H1 (cell line): ENCODE results near the gene KCNE1. TPM values are rescaled to one million over a fixed set of nuclear protein-coding genes. Genes with fewer than 3 reads are reported as not detected.

ENCODE experiments used
- CTCF ChIA-PET: fragments of 300-600 bp; sonication (Branson Sonifier 250); formaldehyde crosslinking; loops from one replicate; lab custom pipeline; 2021; ENCODE audit not compliant: partially characterized antibody; lab: Charles Lee
- POLR2A ChIA-PET: fragments of 300-600 bp; sonication (Branson Sonifier 250); formaldehyde crosslinking; loops from one replicate; lab custom pipeline; 2021; ENCODE audit warnings: inconsistent platforms; ENCODE audit not compliant: partially characterized antibody; lab: Charles Lee
- DNase-seq, 2 experiments: peaks; one replicate each; pipeline versions ENCODE4 v3.0.0 to v3.0.0-alpha.2; 2010 to 2022; ENCODE audit warnings: low spot score in 2 of 2, low read depth in 1 of 2, mixed read lengths in 1 of 2
- FAIRE-seq: peaks from 2 replicates; lab custom pipeline; 2011; peaks lifted over from hg19 to GRCh38; lab: Jason Lieb, UNC
- H2AFZ ChIP-seq: 2 replicates; pipeline ENCODE4 v1.8.1; 2012; ENCODE audit warnings: low read length, inconsistent platforms
- H2AK5ac ChIP-seq: 2 replicates; pipeline ENCODE4 v1.6.1; 2013; ENCODE audit warnings: low read depth, low read length
- H2BK120ac ChIP-seq: replicated peaks from 2 replicates; pipeline ENCODE3; 2013; ENCODE audit warnings: low read depth, low read length, inconsistent platforms
- H2BK12ac ChIP-seq: 2 replicates; pipeline ENCODE4 v1.6.1; 2013; ENCODE audit warnings: low read depth, low read length
- H2BK15ac ChIP-seq: 2 replicates; pipeline ENCODE4 v1.6.1; 2013; ENCODE audit warnings: low read length
- H2BK20ac ChIP-seq: 2 replicates; pipeline ENCODE4 v1.6.1; 2013; ENCODE audit warnings: low read length
- H2BK5ac ChIP-seq: 2 replicates; pipeline ENCODE4 v1.6.1; 2013; ENCODE audit warnings: low read depth, low read length
- H3K14ac ChIP-seq: 2 replicates; pipeline ENCODE4 v1.6.1; 2013; ENCODE audit warnings: inconsistent platforms; ENCODE audit not compliant: insufficient read length
- H3K18ac ChIP-seq: 2 replicates; pipeline ENCODE4 v1.6.1; 2013; ENCODE audit warnings: low read length; ENCODE audit errors: extremely low read depth
- H3K23ac ChIP-seq: 2 replicates; pipeline ENCODE4 v1.6.1; 2013; ENCODE audit warnings: inconsistent platforms; ENCODE audit not compliant: insufficient read length
- H3K23me2 ChIP-seq: 2 replicates; pipeline ENCODE4 v1.6.1; 2013; ENCODE audit warnings: low read depth, low read length
- H3K27ac ChIP-seq: 2 replicates; pipeline ENCODE4 v1.6.1; 2011; ENCODE audit warnings: low read depth, low read length, inconsistent platforms
- H3K27me3 ChIP-seq, 4 experiments: replicated peaks in 1 of 4; 1 replicate in 1 of 4; 2 replicates in 3 of 4; pipeline versions ENCODE4 v1.6.1 to v1.8.1; 2011 to 2013; ENCODE audit warnings: low read length in 3 of 4, mild to moderate bottlenecking in 3 of 4, inconsistent platforms in 2 of 4, mixed read lengths in 2 of 4, moderate library complexity in 1 of 4; ENCODE audit not compliant: control insufficient read depth in 3 of 4, insufficient read depth in 3 of 4; ENCODE audit errors: extremely low read depth in 1 of 4
- H3K36me3 ChIP-seq, 4 experiments: 2 replicates each; pipeline versions ENCODE4 v1.6.1 to v1.8.1; 2011 to 2013; ENCODE audit warnings: mild to moderate bottlenecking in 4 of 4, low read length in 3 of 4, moderate library complexity in 2 of 4, control low read depth in 1 of 4, inconsistent platforms in 1 of 4; ENCODE audit not compliant: insufficient read depth in 4 of 4, control insufficient read depth in 2 of 4
- H3K4ac ChIP-seq: replicated peaks from 2 replicates; pipeline ENCODE3; 2013; ENCODE audit warnings: low read length, low read depth, mixed read lengths, inconsistent platforms; ENCODE audit not compliant: insufficient read length
- H3K4me1 ChIP-seq, 4 experiments: replicated peaks in 1 of 4; 1 replicate in 1 of 4; 2 replicates in 3 of 4; pipeline versions ENCODE4 v1.6.1 to v1.8.1; 2011 to 2013; ENCODE audit warnings: low read length in 3 of 4, inconsistent platforms in 2 of 4, mixed read lengths in 1 of 4; ENCODE audit not compliant: insufficient read depth in 4 of 4, control insufficient read depth in 3 of 4
- H3K4me2 ChIP-seq, 2 experiments: 2 replicates each; pipeline versions ENCODE4 v1.6.1 to v1.8.1; 2011 to 2013; ENCODE audit warnings: low read depth in 2 of 2, low read length in 2 of 2, control low read depth in 1 of 2, inconsistent platforms in 1 of 2, mild to moderate bottlenecking in 1 of 2; ENCODE audit not compliant: insufficient read depth in 1 of 2
- H3K4me3 ChIP-seq, 4 experiments: fragments of 200-600, 300-600 bp in 1 of 4; sonication (generic), shearing (Covaris generic), sonication (Bioruptor Twin) in 1 of 4; 2 replicates each; pipeline versions ENCODE4 v1.5.1 to v1.8.1; 2011 to 2016; ENCODE audit warnings: low read length in 4 of 4, low read depth in 3 of 4, control low read depth in 2 of 4, inconsistent platforms in 2 of 4, mild to moderate bottlenecking in 2 of 4, mixed read lengths in 1 of 4, moderate library complexity in 1 of 4; ENCODE audit not compliant: insufficient read depth in 2 of 4; ENCODE audit errors: extremely low read depth in 1 of 4
- H3K56ac ChIP-seq: replicated peaks from 2 replicates; pipeline ENCODE3; 2013; ENCODE audit warnings: low read depth, mild to moderate bottlenecking, mixed read lengths, low read length, inconsistent platforms; ENCODE audit not compliant: insufficient read length
- H3K79me1 ChIP-seq: 2 replicates; pipeline ENCODE4 v1.6.1; 2013; ENCODE audit warnings: low read depth, low read length, control low read depth
- H3K79me2 ChIP-seq, 2 experiments: 2 replicates each; pipeline versions ENCODE4 v1.6.1 to v1.8.1; 2012 to 2013; ENCODE audit warnings: low read length in 2 of 2, mild to moderate bottlenecking in 2 of 2, inconsistent platforms in 1 of 2; ENCODE audit not compliant: insufficient read depth in 2 of 2, control insufficient read depth in 1 of 2
- H3K9ac ChIP-seq, 4 experiments: replicated peaks in 1 of 4; 1 replicate in 1 of 4; 2 replicates in 3 of 4; pipeline versions ENCODE4 v1.6.1 to v1.8.1; 2011 to 2013; ENCODE audit warnings: low read depth in 3 of 4, low read length in 3 of 4, control low read depth in 2 of 4, mild to moderate bottlenecking in 2 of 4, moderate library complexity in 2 of 4, inconsistent platforms in 1 of 4; ENCODE audit errors: extremely low read depth in 1 of 4
- H3K9me3 ChIP-seq, 2 experiments: 2 replicates each; pipeline versions ENCODE4 v1.6.1 to v1.8.1; 2012 to 2013; ENCODE audit warnings: mild to moderate bottlenecking in 2 of 2, moderate library complexity in 2 of 2, control low read depth in 1 of 2, inconsistent platforms in 1 of 2, low read depth in 1 of 2, low read length in 1 of 2, mixed read lengths in 1 of 2; ENCODE audit not compliant: insufficient read depth in 2 of 2
- H4K20me1 ChIP-seq, 2 experiments: replicated peaks in 1 of 2; 2 replicates each; pipeline versions ENCODE3 to v1.8.1; 2011 to 2013; ENCODE audit warnings: inconsistent platforms in 2 of 2, low read length in 2 of 2, mild to moderate bottlenecking in 1 of 2; ENCODE audit not compliant: insufficient read depth in 2 of 2, control insufficient read depth in 1 of 2
- H4K5ac ChIP-seq: 2 replicates; pipeline ENCODE4 v1.6.1; 2013; ENCODE audit warnings: low read length, low read depth, mixed read lengths, inconsistent platforms; ENCODE audit not compliant: insufficient read length
- H4K8ac ChIP-seq: 2 replicates; pipeline ENCODE4 v1.8.0; 2013; ENCODE audit warnings: mild to moderate bottlenecking, moderate library complexity, low read length, inconsistent platforms; ENCODE audit not compliant: insufficient read depth; ENCODE audit errors: extremely low read depth
- H4K91ac ChIP-seq: replicated peaks from 2 replicates; pipeline ENCODE3; 2013; ENCODE audit warnings: low read length, mixed read lengths, inconsistent platforms; ENCODE audit not compliant: insufficient read length
- ASH2L ChIP-seq: fragments of 200-600, 300-600 bp; sonication (generic); IDR thresholded peaks from one replicate; pipeline ENCODE4 v1.7.1; 2017; ENCODE audit warnings: low read length
- CBX5 ChIP-seq: fragments of 300-800, 300-1000 bp; sonication (generic); IDR thresholded peaks from 2 replicates; pipeline ENCODE4 v1.7.1; 2016; ENCODE audit warnings: antibody characterized with exemption, low read length, low read depth
- HDAC6 ChIP-seq: IDR thresholded peaks from one replicate; pipeline ENCODE4 v1.7.1; 2012; ENCODE audit warnings: low read depth, mild to moderate bottlenecking, inconsistent platforms, low read length, moderate library complexity
- JUN ChIP-seq: IDR thresholded peaks from 2 replicates; pipeline ENCODE4 v1.6.1; 2011; ENCODE audit warnings: low read depth, mild to moderate bottlenecking, improper control_type of control experiment, low read length
- KDM4A ChIP-seq: IDR thresholded peaks from one replicate; pipeline ENCODE4 v1.7.1; 2012; ENCODE audit warnings: low read depth, mild to moderate bottlenecking, moderate library complexity, low read length, inconsistent platforms; ENCODE audit not compliant: severe bottlenecking
- MAFK ChIP-seq: IDR thresholded peaks from 2 replicates; pipeline ENCODE4 v1.6.1; 2012; ENCODE audit warnings: low read depth, mild to moderate bottlenecking, improper control_type of control experiment, low read length
- RFX5 ChIP-seq: IDR thresholded peaks from 2 replicates; pipeline ENCODE4 v1.6.1; 2011; ENCODE audit warnings: low read depth, low read length, improper control_type of control experiment, borderline replicate concordance
- RXRA ChIP-seq: IDR thresholded peaks from 2 replicates; pipeline ENCODE4 v1.6.1; 2011; ENCODE audit warnings: low read depth, mild to moderate bottlenecking, low read length, moderate library complexity; ENCODE audit not compliant: insufficient read depth
- SP1 ChIP-seq: IDR thresholded peaks from 2 replicates; pipeline ENCODE4 v1.6.1; 2011; ENCODE audit warnings: low read depth, low read length
- TAF1 ChIP-seq: IDR thresholded peaks from 2 replicates; pipeline ENCODE4 v1.6.1; 2011; ENCODE audit warnings: mild to moderate bottlenecking, low read depth, low read length
- TCF12 ChIP-seq: IDR thresholded peaks from 2 replicates; pipeline ENCODE4 v1.6.1; 2011; ENCODE audit warnings: low read depth, mild to moderate bottlenecking, low read length
- WGBS, 2 experiments: shearing (Covaris generic) in 1 of 2; methylation state at CpG; one replicate each; pipeline versions ENCODE4 v1.1.6 to v1.1.7; 2013 to 2015; ENCODE audit warnings: low lambda C conversion rate in 2 of 2, mixed read lengths in 2 of 2, inconsistent platforms in 1 of 2, low coverage in 1 of 2, missing lambda C conversion rate in 1 of 2; ENCODE audit not compliant: insufficient replicate concordance in 2 of 2, insufficient coverage in 1 of 2, insufficient read length in 1 of 2; ENCODE audit errors: extremely low coverage in 1 of 2, missing lambda C conversion rate in 1 of 2; 5-methylcytosine and 5-hydroxymethylcytosine counted together
- polyA plus RNA-seq, 7 experiments: library from polyadenylated mRNA; depleted of rRNA in 3 of 7; stranded (reverse) in 5 of 7; unstranded in 2 of 7; fragments of >200 nt in 5 of 7; fragments of 200-250 nt in 2 of 7; gene quantifications; 1 replicate in 5 of 7; 2 replicates in 1 of 7; 4 replicates in 1 of 7; pipeline versions ENCODE4 v1.2.1 to v1.2.3, GENCODE V29; 2011 to 2013; ENCODE audit warnings: missing spikeins in 2 of 7, mixed read lengths in 2 of 7
- total RNA-seq: library from RNA; stranded (reverse); fragmentation: NEBNext Ultra II Directional; extraction: Animal tissue kit (Norgen Biotek cat#: 25700); gene quantifications from 2 replicates; pipeline ENCODE4 v1.2.1, GENCODE V29; 2021
- TF ChIP-seq, protein P1 (sequence below): IDR thresholded peaks from 2 replicates; pipeline ENCODE4 v1.6.1; 2011; ENCODE audit warnings: low read depth, mild to moderate bottlenecking, low read length; ENCODE audit not compliant: insufficient read depth
- TF ChIP-seq, protein P2 (sequence below): IDR thresholded peaks from 2 replicates; pipeline ENCODE4 v1.6.1; 2012; ENCODE audit warnings: inconsistent platforms

The KCNE1 gene
- total and polyA plus RNA-seq, 2 of the 8 experiments (the other 6 are each of a cell fraction or from before 2014, with no cell fraction given): 0.08 to 0.28 TPM

DNA sequence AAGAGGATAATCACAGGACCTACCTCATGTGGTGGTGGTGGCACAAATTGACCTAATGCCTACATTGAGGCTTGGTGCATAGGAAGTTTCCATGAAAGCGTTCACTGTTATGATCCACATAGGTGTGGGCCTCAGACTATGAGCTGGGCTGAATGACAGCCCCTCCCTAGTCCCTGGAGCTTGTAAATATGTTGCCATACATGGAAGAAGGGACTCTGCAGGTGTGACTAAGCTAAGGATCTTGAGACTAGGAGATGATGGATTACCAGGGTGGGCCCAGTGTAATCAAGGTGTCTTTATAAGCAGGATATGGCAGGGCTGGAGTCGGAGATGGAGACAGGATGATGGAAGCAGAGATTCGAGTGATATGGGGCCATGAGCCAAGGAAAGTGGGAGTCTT lies 31.0 kb upstream of the KCNE1 start:
- POLR2A ChIA-PET: interaction anchor here (1.5 kb wide), 1 partner anchor 17 kb away, joined by 6 read pairs; no protein-coding TSS in a partner anchor

More for the DNA sequence above, 31.0 kb upstream of the KCNE1 start:
- DNase-seq: no peak
- no peak overlapping the region for H2AK5ac ChIP-seq
- no peaks in the 10 kb centered on the region for H3K36me3 ChIP-seq
- no peaks in the 10 kb centered on the region; a peak in 1 of 7 replicates for H3K27me3 ChIP-seq
- no peak overlapping the region for H2BK5ac ChIP-seq
- no peaks in the 10 kb centered on the region for H3K23me2 ChIP-seq
- no peak for TF ChIP-seq HDAC6
- TF ChIP-seq RXRA: no peak
- TF ChIP-seq KDM4A: no peak
- TF ChIP-seq, protein P1, sequence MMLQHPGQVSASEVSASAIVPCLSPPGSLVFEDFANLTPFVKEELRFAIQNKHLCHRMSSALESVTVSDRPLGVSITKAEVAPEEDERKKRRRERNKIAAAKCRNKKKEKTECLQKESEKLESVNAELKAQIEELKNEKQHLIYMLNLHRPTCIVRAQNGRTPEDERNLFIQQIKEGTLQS: no peak
- no peak for TF ChIP-seq ASH2L
- no peak for TF ChIP-seq MAFK
- no peak for TF ChIP-seq SP1
- no peak for TF ChIP-seq RFX5
- TF ChIP-seq TCF12: no peak
- TF ChIP-seq JUN: no peak
- TF ChIP-seq TAF1: no peak
- TF ChIP-seq, protein P2, sequence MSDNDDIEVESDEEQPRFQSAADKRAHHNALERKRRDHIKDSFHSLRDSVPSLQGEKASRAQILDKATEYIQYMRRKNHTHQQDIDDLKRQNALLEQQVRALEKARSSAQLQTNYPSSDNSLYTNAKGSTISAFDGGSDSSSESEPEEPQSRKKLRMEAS: no peak
- TF ChIP-seq CBX5: no peak
- TF ChIP-seq, all 59 proteins: peak for 0
- H3K23ac ChIP-seq: no peak overlapping the region
- H4K5ac ChIP-seq: no peak overlapping the region
- H3K79me2 ChIP-seq: no peaks in the 10 kb centered on the region
- H4K91ac ChIP-seq: no peak overlapping the region
- no peak overlapping the region for H2BK12ac ChIP-seq
- H3K9ac ChIP-seq: no peak overlapping the region
- CTCF ChIA-PET: interaction anchor here (1.3 to 3.7 kb wide), 14 partner anchors 9 to 89 kb away, joined by 3 to 24 read pairs (median 8); no protein-coding TSS in a partner anchor
- 92% methylated on average over 3 of the region's 3 CpGs; no CpG with 5 or more reads in 1 of the 2 experiments for WGBS, 2 experiments
- H2BK15ac ChIP-seq: no peak overlapping the region
- no peak overlapping the region for H3K27ac ChIP-seq
- H2AFZ ChIP-seq: no peak overlapping the region
- no peaks in the 10 kb centered on the region for H3K79me1 ChIP-seq
- FAIRE-seq: no peak
- peaks cover 0 to 5% (median 2%) of the 10 kb centered on the region in 4 experiments; a peak in 4 of 7 replicates for H3K4me1 ChIP-seq
- H3K4me2 ChIP-seq: no peak overlapping the region
- H3K9me3 ChIP-seq: 0 out of 4 replicates have a peak, but pooled peaks cover 0 to 2% of the 10 kb centered on the region in 2 experiments
- no peak overlapping the region; a peak in 1 of 8 replicates for H3K4me3 ChIP-seq
- H2BK20ac ChIP-seq: no peak overlapping the region
- no peak overlapping the region for H3K4ac ChIP-seq
- no peak overlapping the region for H3K56ac ChIP-seq
- no peak overlapping the region for H4K8ac ChIP-seq
- no peak overlapping the region for H3K18ac ChIP-seq
- H4K20me1 ChIP-seq: no peaks in the 10 kb centered on the region
- H3K14ac ChIP-seq: no peak overlapping the region
- no peak overlapping the region for H2BK120ac ChIP-seq
